SK-N-SH (cell line): ENCODE measurements around the gene OR10A4. TPM values are rescaled to one million over a fixed set of nuclear protein-coding genes. Genes with fewer than 3 reads are reported as not detected.
"Not testable (repeated sequence)": the region's sequence is repeated elsewhere in the genome, so short reads cannot be mapped to it uniquely, and the experiment has no call there.

ENCODE experiments used
- CTCF ChIA-PET: fragments of 300-600, 350-600 bp; formaldehyde crosslinking; extraction: SDS; loops from one replicate; lab custom pipeline; 2021; lab: Yijun Ruan, JAX
- POLR2A ChIA-PET: fragments of 350-600 bp; sonication (Branson Sonifier 250); formaldehyde crosslinking; extraction: SDS; loops from one replicate; lab custom pipeline; 2020; ENCODE audit warnings: antibody characterized with exemption, inconsistent platforms; lab: Yijun Ruan, JAX
- DNase-seq: peaks from one replicate; pipeline ENCODE4 v3.0.0; 2012
- H2AFZ ChIP-seq: fragments of 200-600 bp; sonication (generic); 2 replicates; pipeline ENCODE4 v1.8.1; 2016; ENCODE audit warnings: antibody characterized with exemption, mild to moderate bottlenecking, low read depth
- H3F3A ChIP-seq: fragments of 200-600 bp; sonication (generic); replicated peaks from 2 replicates; pipeline ENCODE3; 2016; ENCODE audit warnings: antibody characterized with exemption, mild to moderate bottlenecking; ENCODE audit not compliant: insufficient read depth
- H3K27ac ChIP-seq, 2 experiments: fragments of 200-500 bp in 1 of 2; fragments of 200-600 bp in 1 of 2; sonication (Bioruptor generic) in 1 of 2; sonication (generic), shearing (Covaris generic) in 1 of 2; 2 replicates each; pipeline versions ENCODE4 v1.5.1 to v1.6.1; 2014 to 2016; ENCODE audit warnings: low read depth in 2 of 2, inconsistent platforms in 1 of 2, low read length in 1 of 2, mild to moderate bottlenecking in 1 of 2, mixed read lengths in 1 of 2
- H3K27me3 ChIP-seq: fragments of 200-600 bp; sonication (generic), shearing (Covaris generic); 2 replicates; pipeline ENCODE4 v1.6.1; 2016; ENCODE audit warnings: mixed run types; ENCODE audit not compliant: insufficient read depth
- H3K36me3 ChIP-seq, 2 experiments: fragments of 200-500 bp in 1 of 2; fragments of 200-600 bp in 1 of 2; sonication (Bioruptor generic) in 1 of 2; sonication (generic) in 1 of 2; replicated peaks in 1 of 2; 2 replicates each; pipeline versions ENCODE3 to v1.5.1; 2014 to 2016; ENCODE audit warnings: low read length in 1 of 2, mild to moderate bottlenecking in 1 of 2; ENCODE audit not compliant: insufficient read depth in 2 of 2, control insufficient read depth in 1 of 2
- H3K4me1 ChIP-seq, 2 experiments: fragments of 200-500 bp in 1 of 2; fragments of 200-600 bp in 1 of 2; sonication (Bioruptor generic) in 1 of 2; sonication (generic), shearing (Covaris generic) in 1 of 2; 2 replicates each; pipeline versions ENCODE4 v1.5.1 to v1.6.1; 2014 to 2016; ENCODE audit warnings: low read depth in 1 of 2, low read length in 1 of 2, mixed run types in 1 of 2; ENCODE audit not compliant: insufficient read depth in 2 of 2, control insufficient read depth in 1 of 2
- H3K4me2 ChIP-seq: fragments of 200-600 bp; sonication (generic), shearing (Covaris generic); 2 replicates; pipeline ENCODE4 v1.6.1; 2017; ENCODE audit warnings: mixed run types
- H3K4me3 ChIP-seq, 2 experiments: fragments of 200-500 bp in 1 of 2; fragments of 200-600 bp in 1 of 2; sonication (Bioruptor generic) in 1 of 2; sonication (generic), shearing (Covaris generic) in 1 of 2; 2 replicates each; pipeline versions ENCODE4 v1.5.1 to v1.8.1; 2014 to 2016; ENCODE audit warnings: low read depth in 2 of 2, inconsistent platforms in 1 of 2, low read length in 1 of 2, mild to moderate bottlenecking in 1 of 2, mixed read lengths in 1 of 2, moderate library complexity in 1 of 2
- H3K79me2 ChIP-seq: fragments of 200-600 bp; sonication (generic); 2 replicates; pipeline ENCODE4 v1.8.1; 2017; ENCODE audit warnings: mild to moderate bottlenecking; ENCODE audit not compliant: insufficient read depth
- H3K9ac ChIP-seq: fragments of 200-600 bp; sonication (generic); 2 replicates; pipeline ENCODE4 v1.6.1; 2017; ENCODE audit warnings: mixed run types
- H3K9me2 ChIP-seq: fragments of 200-600 bp; sonication (generic); 2 replicates; pipeline ENCODE4 v1.6.1; 2017; ENCODE audit warnings: mixed run types
- H3K9me3 ChIP-seq: fragments of 200-600 bp; sonication (generic); 2 replicates; pipeline ENCODE4 v1.6.1; 2017; ENCODE audit warnings: mixed run types, mild to moderate bottlenecking, moderate library complexity
- H4K20me1 ChIP-seq: fragments of 200-600 bp; sonication (generic); 2 replicates; pipeline ENCODE4 v1.6.1; 2017; ENCODE audit warnings: mild to moderate bottlenecking, mixed run types; ENCODE audit not compliant: insufficient read depth
- CTCF ChIP-seq: fragments of 200-600 bp; sonication (generic); IDR thresholded peaks from 2 replicates; pipeline ENCODE4 v1.6.1; 2017; ENCODE audit warnings: antibody characterized with exemption, mild to moderate bottlenecking, moderate library complexity
- ELF1 ChIP-seq: IDR thresholded peaks from 2 replicates; pipeline ENCODE4 v1.4.0; 2012
- GABPA ChIP-seq: IDR thresholded peaks from 2 replicates; pipeline ENCODE4 v1.4.0; 2012; ENCODE audit warnings: low read depth, mild to moderate bottlenecking
- GATA2 ChIP-seq: sonication (generic); formaldehyde crosslinking; IDR thresholded peaks from 2 replicates; pipeline ENCODE4 v1.5.0; 2020; ENCODE audit warnings: mild to moderate bottlenecking, missing genetic modification reagents
- MAX ChIP-seq: IDR thresholded peaks from 2 replicates; pipeline ENCODE4 v1.4.0; 2012; ENCODE audit warnings: low read depth
- NRF1 ChIP-seq: IDR thresholded peaks from 2 replicates; pipeline ENCODE4 v1.6.1; 2012; ENCODE audit warnings: low read depth, mild to moderate bottlenecking, low read length
- PBX3 ChIP-seq: IDR thresholded peaks from 2 replicates; pipeline ENCODE4; 2012
- POLR2AphosphoS5 ChIP-seq: IDR thresholded peaks from 2 replicates; pipeline ENCODE4 v1.6.1; 2012; ENCODE audit warnings: low read depth, low read length
- REST ChIP-seq: IDR thresholded peaks from 2 replicates; pipeline ENCODE4 v1.6.1; 2012; ENCODE audit warnings: mild to moderate bottlenecking, low read depth, low read length, moderate library complexity
- RFX5 ChIP-seq: IDR thresholded peaks from 2 replicates; pipeline ENCODE4 v1.6.1; 2012; ENCODE audit warnings: mild to moderate bottlenecking, improper control_type of control experiment, low read length
- TAF1 ChIP-seq: IDR thresholded peaks from 2 replicates; pipeline ENCODE4 v1.6.1; 2012; ENCODE audit warnings: low read depth, mild to moderate bottlenecking, low read length, moderate library complexity, borderline replicate concordance
- ZBTB33 ChIP-seq: IDR thresholded peaks from 2 replicates; pipeline ENCODE4 v1.4.0; 2012; ENCODE audit warnings: low read depth, borderline replicate concordance
- WGBS: methylation state at CpG from one replicate; pipeline ENCODE4 v1.1.6; 2017; ENCODE audit warnings: low lambda C conversion rate; 5-methylcytosine and 5-hydroxymethylcytosine counted together
- polyA plus RNA-seq, 3 experiments: library from polyadenylated mRNA; depleted of rRNA; stranded (reverse); fragments of >200 nt; gene quantifications; 2 replicates each; pipeline ENCODE4 v1.2.3, GENCODE V29; 2012

The OR10A4 gene
- polyA plus RNA-seq, 1 of the 3 experiments (the other 2 are of a cell fraction), result not detected

GRCh38 chr11:6900327-6900999, 24.0 kb downstream of the OR10A4 start:
- Histone ChIP-seq H3K9me2 (no peaks in the 10 kb centered on the region), H3K4me3 (no peak overlapping the region), H3K9me3 (no peaks in the 10 kb centered on the region), H3K4me1 (no peaks in the 10 kb centered on the region), H3K36me3 (no peaks in the 10 kb centered on the region), H3K27me3 (no peaks in the 10 kb centered on the region), H3K27ac (no peak overlapping the region), H3F3A (no peaks in the 10 kb centered on the region), H3K4me2 (no peak overlapping the region), H3K79me2 (no peaks in the 10 kb centered on the region), H2AFZ (no peak overlapping the region), H4K20me1 (no peaks in the 10 kb centered on the region), H3K9ac (no peak overlapping the region)
- ChIA-PET CTCF (interaction anchor here (0.6 kb wide), 1 partner anchor 133 kb away, joined by 3 read pairs; no protein-coding TSS in a partner anchor), POLR2A (no interaction called here)
- DNase-seq, result no peak
- TF ChIP-seq REST (no peak), ELF1 (no peak), NRF1 (no peak), RFX5 (no peak), GABPA (no peak), MAX (no peak), TAF1 (no peak), ZBTB33 (no peak), CTCF (no peak), POLR2AphosphoS5 (no peak), GATA2 (no peak), PBX3 (no peak)
- 0% methylated on average over 2 of the region's 2 CpGs for WGBS

GRCh38 chr11:6904804-6905203, 28.4 kb downstream of the OR10A4 start:
- POLR2A ChIA-PET, H3K4me3 ChIP-seq, H3K9ac ChIP-seq, H4K20me1 ChIP-seq, H3K79me2 ChIP-seq, H3K4me1 ChIP-seq, DNase-seq, H3K36me3 ChIP-seq, H3K27me3 ChIP-seq, H3K27ac ChIP-seq, H3K9me3 ChIP-seq, H3K9me2 ChIP-seq, H3K4me2 ChIP-seq, H3F3A ChIP-seq, H2AFZ ChIP-seq, CTCF ChIA-PET: not testable (repeated sequence)
- WGBS, result 18% methylated on average over 8 of the region's 13 CpGs
